Measurements from ENCODE around the gene WNK4.

WNK4 gene

GRCh38 chr17:42841975-42842685 lies 61.7 kb downstream of the WNK4 start:
- no peak for DNase-seq (ENCODE audit: low read depth)

- no peak for DNase-seq (ENCODE audit: low read depth)
Observed at GRCh38 chr17:42843358-42843934, 63.0 kb downstream of the WNK4 start.

GRCh38 chr17:42844271-42844670 lies 63.9 kb downstream of the WNK4 start, which contains the start of gene AOC2:
Gene AOC2 (plus strand): TSS chr17:42844580. CDS start chr17:42844627, 47 bp downstream.
- no peak for DNase-seq (ENCODE audit: low read depth)

- DNase-seq (ENCODE audit: low read depth) = no peak
Observed at GRCh38 chr17:42844761-42845555, 64.5 kb downstream of the WNK4 start.

- no peak for DNase-seq (ENCODE audit: low read depth)
Observed at GRCh38 chr17:42845556-42845917, 65.1 kb downstream of the WNK4 start.

GRCh38 chr17:42845918-42846593 lies 65.6 kb downstream of the WNK4 start:
- no peak for DNase-seq (ENCODE audit: low read depth)

Measured in activated T-cell treated with anti-CD3 and anti-CD28 coated beads for 1 hour (primary cell).